SU-DHL-6 (cell line): ENCODE data around the gene ZNF723.
A peak's percentile ranks its signal among the peaks of the same experiment; 100 is the strongest.
"Not testable (repeated sequence)": the region's sequence is repeated elsewhere in the genome, so short reads cannot be mapped to it uniquely, and the experiment has no call there.

Source experiments
- H2AFZ ChIP-seq: fragments of 200-600 bp; sonication (generic); 2 replicates; pipeline ENCODE4 v1.6.1; 2014; ENCODE audit warnings: low read depth, mild to moderate bottlenecking, moderate library complexity, mixed read lengths, antibody characterized with exemption, low read length; ENCODE audit not compliant: severe bottlenecking
- H3F3A ChIP-seq: fragments of 200-600 bp; shearing (Covaris generic); 2 replicates; pipeline ENCODE4 v1.6.0; 2016; ENCODE audit warnings: antibody characterized with exemption, mild to moderate bottlenecking; ENCODE audit not compliant: insufficient read depth
- H3K27ac ChIP-seq: fragments of 200-600 bp; sonication (generic); 2 replicates; pipeline ENCODE4 v1.5.1; 2016; ENCODE audit warnings: low read depth, mild to moderate bottlenecking, low read length, moderate library complexity, mixed read lengths
- H3K27me3 ChIP-seq: fragments of 200-600 bp; sonication (generic), shearing (Covaris generic); 2 replicates; pipeline ENCODE4 v1.6.0; 2014; ENCODE audit warnings: mild to moderate bottlenecking, low read length
- H3K36me3 ChIP-seq: fragments of 200-600 bp; sonication (generic); 2 replicates; pipeline ENCODE4 v1.6.1; 2014; ENCODE audit warnings: mild to moderate bottlenecking, low read length, mixed read lengths
- H3K4me2 ChIP-seq: fragments of 300-600, 200-600 bp; shearing (Covaris generic), sonication (generic); 2 replicates; pipeline ENCODE4 v1.6.0; 2014; ENCODE audit warnings: low read length, low read depth, mild to moderate bottlenecking; ENCODE audit not compliant: poor library complexity, severe bottlenecking
- H3K4me3 ChIP-seq: fragments of 200-600 bp; sonication (generic); 2 replicates; pipeline ENCODE4 v1.5.1; 2014; ENCODE audit warnings: antibody characterized with exemption, low read length, mild to moderate bottlenecking, mixed read lengths; ENCODE audit not compliant: insufficient read depth, poor library complexity, severe bottlenecking
- H3K79me2 ChIP-seq: fragments of 200-600 bp; sonication (generic); 2 replicates; pipeline ENCODE4 v1.6.1; 2014; ENCODE audit warnings: mild to moderate bottlenecking, low read length, moderate library complexity; ENCODE audit not compliant: insufficient read depth
- H3K9ac ChIP-seq: fragments of 200-600 bp; sonication (generic); 2 replicates; pipeline ENCODE4 v1.7.0; 2014; ENCODE audit warnings: mild to moderate bottlenecking, low read length
- H3K9me2 ChIP-seq: fragments of 200-600 bp; sonication (generic); replicated peaks from 2 replicates; pipeline ENCODE4 v1.6.1; 2014; ENCODE audit warnings: low read length; ENCODE audit not compliant: insufficient read depth
- H3K9me3 ChIP-seq: fragments of 200-600 bp; sonication (generic); 2 replicates; pipeline ENCODE4 v1.6.1; 2014; ENCODE audit warnings: low read length, mixed read lengths; ENCODE audit not compliant: insufficient read depth
- H4K20me1 ChIP-seq: fragments of 200-600 bp; sonication (generic); 2 replicates; pipeline ENCODE4 v1.6.1; 2014; ENCODE audit warnings: low read depth, mild to moderate bottlenecking, antibody characterized with exemption, low read length, moderate library complexity, mixed read lengths
- EZH2phosphoT487 ChIP-seq: fragments of 200-600 bp; sonication (generic), shearing (Covaris generic); conservative IDR thresholded peaks from 2 replicates; pipeline ENCODE4 v1.6.1; 2018; ENCODE audit warnings: mild to moderate bottlenecking, antibody characterized with exemption, low read length, moderate library complexity, mixed read lengths
- TF ChIP-seq, protein P1 (sequence below): fragments of 200-600 bp; sonication (generic); IDR thresholded peaks from one replicate; pipeline ENCODE4 v1.5.1; 2017; ENCODE audit warnings: antibody characterized with exemption, mild to moderate bottlenecking, low read length, moderate library complexity; ENCODE audit not compliant: insufficient read depth, poor library complexity, severe bottlenecking

Gene ZNF723

GRCh38 chr19:22814124-22814523, 18.0 kb upstream of the ZNF723 start:
- no peak overlapping the region for H3K27ac ChIP-seq
- H3K27me3 ChIP-seq, result no peaks in the 10 kb centered on the region
- TF ChIP-seq, protein P1, sequence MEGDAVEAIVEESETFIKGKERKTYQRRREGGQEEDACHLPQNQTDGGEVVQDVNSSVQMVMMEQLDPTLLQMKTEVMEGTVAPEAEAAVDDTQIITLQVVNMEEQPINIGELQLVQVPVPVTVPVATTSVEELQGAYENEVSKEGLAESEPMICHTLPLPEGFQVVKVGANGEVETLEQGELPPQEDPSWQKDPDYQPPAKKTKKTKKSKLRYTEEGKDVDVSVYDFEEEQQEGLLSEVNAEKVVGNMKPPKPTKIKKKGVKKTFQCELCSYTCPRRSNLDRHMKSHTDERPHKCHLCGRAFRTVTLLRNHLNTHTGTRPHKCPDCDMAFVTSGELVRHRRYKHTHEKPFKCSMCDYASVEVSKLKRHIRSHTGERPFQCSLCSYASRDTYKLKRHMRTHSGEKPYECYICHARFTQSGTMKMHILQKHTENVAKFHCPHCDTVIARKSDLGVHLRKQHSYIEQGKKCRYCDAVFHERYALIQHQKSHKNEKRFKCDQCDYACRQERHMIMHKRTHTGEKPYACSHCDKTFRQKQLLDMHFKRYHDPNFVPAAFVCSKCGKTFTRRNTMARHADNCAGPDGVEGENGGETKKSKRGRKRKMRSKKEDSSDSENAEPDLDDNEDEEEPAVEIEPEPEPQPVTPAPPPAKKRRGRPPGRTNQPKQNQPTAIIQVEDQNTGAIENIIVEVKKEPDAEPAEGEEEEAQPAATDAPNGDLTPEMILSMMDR, result no peak
- TF ChIP-seq EZH2phosphoT487, result no peak
- H4K20me1 ChIP-seq, result no peaks in the 10 kb centered on the region
- H3K9me3 ChIP-seq, result no peaks in the 10 kb centered on the region
- no peaks in the 10 kb centered on the region for H3K9me2 ChIP-seq
- no peak overlapping the region for H3K4me3 ChIP-seq
- H3K4me2 ChIP-seq, result no peak overlapping the region
- H3K36me3 ChIP-seq, result no peaks in the 10 kb centered on the region
- no peaks in the 10 kb centered on the region for H3K79me2 ChIP-seq
- no peaks in the 10 kb centered on the region for H3F3A ChIP-seq
- H3K9ac ChIP-seq, result no peak overlapping the region
- no peak overlapping the region for H2AFZ ChIP-seq

- H3K4me2 ChIP-seq, result no peak overlapping the region
- H3F3A ChIP-seq, result no peaks in the 10 kb centered on the region
- no peaks in the 10 kb centered on the region for H3K9me2 ChIP-seq
- no peaks in the 10 kb centered on the region for H3K27me3 ChIP-seq
- H3K36me3 ChIP-seq, result no peaks in the 10 kb centered on the region
- H3K27ac ChIP-seq, result no peak overlapping the region
- no peaks in the 10 kb centered on the region for H3K9me3 ChIP-seq
- TF ChIP-seq, protein P1, result no peak
- no peak for TF ChIP-seq EZH2phosphoT487
- H2AFZ ChIP-seq, result no peak overlapping the region
- H4K20me1 ChIP-seq, result no peaks in the 10 kb centered on the region
- H3K79me2 ChIP-seq, result no peaks in the 10 kb centered on the region
- no peak overlapping the region for H3K9ac ChIP-seq
- H3K4me3 ChIP-seq, result no peak overlapping the region
Measured at GRCh38 chr19:22831211-22831610, 880 bp upstream of the ZNF723 start.

DNA sequence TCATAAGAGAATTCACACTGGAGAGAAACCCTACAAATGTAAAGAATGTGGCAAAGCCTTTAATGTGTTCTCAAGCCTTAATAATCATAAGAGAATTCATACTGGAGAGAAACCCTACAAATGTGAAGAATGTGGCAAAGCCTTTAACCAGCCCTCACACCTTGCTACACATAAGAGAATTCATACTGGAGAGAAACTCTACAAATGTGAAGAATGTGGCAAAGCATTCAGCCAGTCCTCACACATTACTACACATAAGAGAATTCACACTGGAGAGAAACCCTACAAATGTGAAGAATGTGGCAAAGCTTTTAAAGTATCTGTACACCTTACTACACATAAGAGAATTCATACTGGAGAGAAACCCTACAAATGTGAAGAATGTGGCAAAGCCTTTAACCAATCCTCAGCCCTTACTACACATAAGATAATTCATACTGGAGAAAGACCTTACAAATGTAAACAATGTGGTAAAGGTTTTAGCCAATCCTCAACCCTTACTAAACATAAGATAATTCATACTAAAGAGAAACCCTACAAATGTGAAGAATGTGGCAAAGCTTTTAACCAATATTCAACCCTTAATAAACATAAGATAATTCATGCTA, 25.7 kb downstream of the ZNF723 start:
- not testable (repeated sequence) for H2AFZ ChIP-seq, H3K79me2 ChIP-seq, H3F3A ChIP-seq, H3K27ac ChIP-seq, H3K27me3 ChIP-seq, H3K9ac ChIP-seq, H3K9me2 ChIP-seq, H3K36me3 ChIP-seq, H3K4me3 ChIP-seq, H4K20me1 ChIP-seq, H3K4me2 ChIP-seq
- H3K9me3 ChIP-seq, result peaks cover 24% of the 10 kb centered on the region

- Histone ChIP-seq H4K20me1 (no peaks in the 10 kb centered on the region), H3F3A (no peaks in the 10 kb centered on the region), H3K27ac (no peak overlapping the region), H3K9me2 (no peaks in the 10 kb centered on the region), H3K27me3 (no peaks in the 10 kb centered on the region), H3K4me3 (no peak overlapping the region), H2AFZ (no peak overlapping the region), H3K9ac (no peak overlapping the region), H3K36me3 (no peaks in the 10 kb centered on the region), H3K79me2 (no peaks in the 10 kb centered on the region), H3K4me2 (no peak overlapping the region), H3K9me3 (peaks cover 5% of the 10 kb centered on the region; the same call in 1 of the 2 replicates)
- TF ChIP-seq, protein P1, result peak; percentile 29
- no peak for TF ChIP-seq EZH2phosphoT487
Measured at GRCh38 chr19:22882797-22883196, 50.7 kb downstream of the ZNF723 start.
